HG02852 (cell line): Measurements from ENCODE around the gene MARS1.
A peak's percentile ranks its signal among the peaks of the same experiment; 100 is the strongest.
"Not testable (repeated sequence)": the region's sequence is repeated elsewhere in the genome, so short reads cannot be mapped to it uniquely, and the experiment has no call there.

Source experiments
- ATAC-seq: cut with Tn5 transposase; IDR thresholded peaks from one replicate; pipeline ENCODE4 v1.9.1; 2021; ENCODE audit warnings: mild to moderate bottlenecking, moderate library complexity; ENCODE audit not compliant: unreplicated experiment

The MARS1 gene

DNA sequence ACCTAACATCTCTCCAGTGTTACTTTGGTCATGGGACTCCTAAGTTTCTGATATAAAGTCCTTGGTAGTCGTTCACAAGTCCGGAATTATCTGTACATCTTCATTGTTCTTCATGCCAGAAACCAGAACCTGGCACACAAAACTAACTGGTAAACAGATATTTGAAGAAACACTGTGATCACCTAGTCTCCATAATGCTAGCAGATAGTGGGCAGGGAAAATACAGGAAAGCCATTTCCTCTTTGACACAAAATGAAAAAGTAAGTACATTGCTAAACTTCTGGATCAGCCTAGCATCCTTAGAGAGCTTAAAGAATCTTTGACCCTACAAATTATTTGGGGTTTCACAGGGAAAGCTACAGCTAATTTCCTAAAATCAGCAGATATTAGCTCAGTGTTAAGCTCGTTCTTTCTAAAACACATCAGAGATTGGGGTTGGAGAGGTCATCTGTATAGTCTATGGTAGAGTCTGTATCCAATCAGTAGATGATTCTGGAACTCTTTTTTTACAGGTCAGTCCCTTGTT, 27.6 kb downstream of the MARS1 start:
- ATAC-seq = no peak

DNA sequence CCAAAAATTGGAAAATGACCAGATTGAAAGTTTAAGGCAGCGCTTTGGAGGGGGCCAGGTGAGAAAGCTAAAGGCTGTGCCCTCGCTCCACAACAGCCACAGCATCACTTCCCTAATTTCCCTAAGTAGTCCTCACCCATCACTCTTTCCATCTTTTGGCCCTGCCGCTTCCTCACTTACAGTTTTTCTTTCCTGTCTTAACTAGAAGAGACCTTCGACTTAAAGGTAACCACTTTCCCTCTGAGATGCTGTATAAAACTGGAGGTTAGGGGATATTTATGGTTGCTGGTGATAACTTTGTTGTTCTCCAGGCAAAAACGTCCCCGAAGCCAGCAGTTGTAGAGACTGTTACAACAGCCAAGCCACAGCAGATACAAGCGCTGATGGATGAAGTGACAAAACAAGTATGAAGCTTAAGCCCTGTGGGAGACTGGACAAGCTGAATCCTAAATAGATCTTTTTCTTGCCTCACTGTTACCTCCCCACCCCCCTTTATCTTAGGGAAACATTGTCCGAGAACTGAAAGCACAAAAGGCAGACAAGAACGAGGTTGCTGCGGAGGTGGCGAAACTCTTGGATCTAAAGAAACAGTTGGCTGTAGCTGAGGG, 28.2 kb downstream of the MARS1 start:
- no peak for ATAC-seq

- ATAC-seq = no peak
Observed at GRCh38 chr12:57516617-57517153, 28.8 kb downstream of the MARS1 start.

DNA sequence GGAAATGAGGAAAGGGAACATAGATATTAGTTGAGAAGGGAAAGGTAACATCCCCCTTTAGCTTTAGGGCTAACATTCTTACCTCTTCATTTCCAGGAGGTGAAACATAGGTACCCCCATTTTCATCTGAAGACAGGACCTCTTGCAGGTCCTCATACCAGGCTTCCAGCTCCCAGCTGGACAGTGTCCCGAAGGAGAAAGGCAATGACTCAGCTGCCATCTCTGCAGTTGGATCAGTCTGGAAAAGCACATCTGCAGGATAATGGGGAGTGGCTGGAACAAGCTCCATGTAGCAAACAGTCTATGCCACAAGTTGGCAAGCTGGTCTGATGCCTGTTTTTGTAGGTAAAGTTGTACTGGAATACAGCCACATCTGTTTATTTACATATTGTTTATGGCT, 29.3 kb downstream of the MARS1 start:
- no peak for ATAC-seq

- ATAC-seq = not testable (repeated sequence)
Observed at GRCh38 chr12:57517718-57518117, 29.9 kb downstream of the MARS1 start.

DNA sequence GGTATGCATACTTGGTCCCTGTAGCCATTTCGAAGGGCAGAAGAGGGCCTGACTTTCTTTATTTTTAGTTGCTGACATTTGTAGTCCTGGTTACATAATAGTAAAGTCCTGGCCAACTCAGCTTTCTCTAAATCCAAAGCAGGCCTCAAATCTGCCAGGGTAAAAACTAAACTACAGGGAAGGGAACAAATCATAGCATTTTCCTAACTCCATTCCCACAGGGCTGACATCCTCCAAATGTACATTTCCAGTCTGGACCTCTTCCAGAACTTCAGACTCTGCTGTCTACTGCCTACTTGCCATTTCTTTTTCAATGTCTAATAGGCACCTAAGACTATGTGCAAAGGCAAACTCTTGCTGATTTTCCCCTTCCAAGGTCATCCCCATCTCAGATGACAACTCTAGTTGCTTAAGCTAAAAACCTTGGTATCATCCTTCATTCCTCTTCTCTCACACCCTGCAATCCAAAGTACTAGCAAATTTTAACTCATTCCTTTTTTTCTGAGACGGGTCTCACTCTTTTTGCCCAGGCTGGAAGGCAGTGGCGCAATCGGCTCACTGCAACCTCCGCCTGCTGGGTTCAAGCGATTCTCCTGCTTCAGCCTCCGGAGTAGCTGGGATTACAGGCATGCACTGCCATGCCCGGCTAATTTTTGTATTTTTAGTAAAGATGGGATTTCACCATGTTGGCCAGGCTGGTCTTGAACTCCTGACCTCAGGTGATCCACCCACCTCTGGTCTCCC, 30.5 kb downstream of the MARS1 start:
- ATAC-seq = no peak

DNA sequence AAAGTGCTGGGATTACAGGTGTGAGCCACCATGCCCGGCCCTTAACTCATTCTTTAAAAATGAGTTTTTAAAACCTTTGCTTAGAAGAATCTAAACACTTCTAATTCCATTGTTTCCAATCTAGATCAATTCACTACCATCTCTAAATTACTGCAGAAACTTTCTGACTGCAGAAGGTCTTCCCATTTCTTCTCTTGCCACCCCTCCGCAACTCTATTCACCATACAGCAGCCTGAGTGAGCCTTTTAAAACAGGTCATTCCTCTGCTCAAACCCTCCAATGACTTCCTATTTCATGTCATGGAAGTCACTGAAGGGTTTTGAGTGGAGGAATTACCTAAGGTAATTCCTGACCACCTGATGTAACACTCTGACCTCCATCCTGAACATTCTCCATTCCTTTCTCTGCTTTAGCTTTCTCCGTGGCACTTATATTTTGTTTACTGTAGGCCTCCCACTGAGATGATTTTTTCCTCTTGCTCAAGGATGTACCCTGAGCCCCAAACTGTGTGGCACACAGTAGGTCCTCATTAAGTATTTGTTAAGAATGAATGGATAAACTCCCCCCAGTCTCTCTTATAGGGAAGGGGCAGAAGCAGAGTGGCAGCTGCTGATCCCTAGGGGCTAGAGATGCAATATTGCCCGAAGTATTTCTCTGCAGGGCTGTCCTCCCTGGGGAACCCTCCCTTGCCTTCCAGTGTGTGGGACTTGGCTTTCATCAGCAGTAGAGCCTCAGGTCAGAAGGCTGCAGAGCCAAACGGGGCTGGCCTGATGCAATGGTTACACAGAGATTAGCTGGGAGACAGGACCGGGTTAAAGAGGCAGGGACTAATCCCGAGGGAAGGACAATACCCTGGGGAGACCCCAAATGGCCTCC, 31.3 kb downstream of the MARS1 start:
- ATAC-seq = no peak

GRCh38 chr12:57519796-57520052, 31.9 kb downstream of the MARS1 start:
- ATAC-seq = peak; percentile 1

DNA sequence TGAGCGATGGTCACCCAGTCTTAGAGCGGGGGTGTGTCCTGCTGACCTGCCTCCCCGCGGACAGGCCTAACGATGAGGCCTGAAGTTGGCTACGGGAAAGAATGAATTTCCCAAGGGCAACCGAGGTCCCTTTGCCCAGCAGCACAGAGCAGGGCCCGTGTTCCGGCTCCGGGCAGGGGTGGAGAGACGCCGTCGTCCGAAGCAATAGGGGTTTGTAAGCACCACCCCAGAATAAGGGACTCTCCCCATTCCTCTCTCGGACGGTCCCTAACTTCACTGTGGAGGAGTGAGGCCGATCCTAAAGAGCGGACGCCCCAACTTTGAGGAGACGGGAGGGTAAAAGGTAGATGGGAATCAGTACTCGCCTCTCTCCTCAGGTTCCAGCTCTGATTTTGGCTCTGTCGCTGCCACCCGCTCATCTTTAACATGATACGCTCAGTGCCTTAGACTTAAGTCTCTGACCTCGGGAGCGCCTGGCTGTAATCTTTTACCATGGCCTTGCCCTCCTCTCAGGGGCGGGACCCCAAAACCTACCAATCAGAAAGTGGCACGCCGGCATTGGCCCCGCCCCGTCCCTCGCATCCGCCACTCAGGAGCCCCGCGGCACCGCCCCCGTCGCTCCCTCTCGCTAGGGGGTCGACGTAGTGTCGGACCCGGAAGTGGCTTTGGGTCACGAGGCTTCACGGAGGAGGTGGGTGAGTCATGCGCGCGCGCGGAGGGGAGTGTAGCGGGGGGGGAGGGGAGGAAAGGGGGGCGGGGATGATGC, 32.4 kb downstream of the MARS1 start, which contains the start of gene DDIT3:
TSS of gene DDIT3 (minus strand) at position 462 of the 766 bp plus-strand sequence. CDS start 3,108 bp downstream, outside the sequence.
- peak; percentile 64 for ATAC-seq

DNA sequence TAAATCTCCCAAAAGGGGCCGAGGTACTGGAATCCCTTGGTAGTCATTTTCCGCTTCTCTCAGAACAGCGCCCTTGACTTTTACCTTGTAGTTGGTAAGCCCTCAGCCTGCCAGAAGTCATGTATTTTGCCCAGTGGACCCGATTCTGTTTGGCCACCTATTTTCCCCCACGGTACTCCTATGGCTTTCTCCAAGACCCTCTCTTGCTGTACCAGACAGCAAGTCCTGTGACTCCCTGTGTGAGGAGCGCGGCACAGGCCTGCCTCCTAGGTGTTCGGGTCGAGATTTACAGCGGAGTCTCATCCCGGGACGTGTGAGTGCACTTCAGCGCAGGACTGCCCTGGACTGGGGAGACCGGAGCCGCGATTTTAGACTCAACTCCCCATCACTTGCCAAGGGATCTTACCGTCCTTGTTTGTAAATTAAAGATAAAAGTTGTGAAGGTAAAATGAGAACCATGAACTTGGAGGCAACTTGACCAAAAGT, 33.7 kb downstream of the MARS1 start:
- no peak for ATAC-seq

GRCh38 chr12:57522011-57522886, 34.4 kb downstream of the MARS1 start, which contains the start of gene MBD6:
MBD6 (plus strand) TSS chr12:57522824; CDS start chr12:57524304, 1,480 bp downstream.
- ATAC-seq = peak; percentile 31

- ATAC-seq = no peak
Observed at GRCh38 chr12:57522887-57523705, 35.2 kb downstream of the MARS1 start.

GRCh38 chr12:57523706-57524614, 36.1 kb downstream of the MARS1 start:
- no peak for ATAC-seq

DNA sequence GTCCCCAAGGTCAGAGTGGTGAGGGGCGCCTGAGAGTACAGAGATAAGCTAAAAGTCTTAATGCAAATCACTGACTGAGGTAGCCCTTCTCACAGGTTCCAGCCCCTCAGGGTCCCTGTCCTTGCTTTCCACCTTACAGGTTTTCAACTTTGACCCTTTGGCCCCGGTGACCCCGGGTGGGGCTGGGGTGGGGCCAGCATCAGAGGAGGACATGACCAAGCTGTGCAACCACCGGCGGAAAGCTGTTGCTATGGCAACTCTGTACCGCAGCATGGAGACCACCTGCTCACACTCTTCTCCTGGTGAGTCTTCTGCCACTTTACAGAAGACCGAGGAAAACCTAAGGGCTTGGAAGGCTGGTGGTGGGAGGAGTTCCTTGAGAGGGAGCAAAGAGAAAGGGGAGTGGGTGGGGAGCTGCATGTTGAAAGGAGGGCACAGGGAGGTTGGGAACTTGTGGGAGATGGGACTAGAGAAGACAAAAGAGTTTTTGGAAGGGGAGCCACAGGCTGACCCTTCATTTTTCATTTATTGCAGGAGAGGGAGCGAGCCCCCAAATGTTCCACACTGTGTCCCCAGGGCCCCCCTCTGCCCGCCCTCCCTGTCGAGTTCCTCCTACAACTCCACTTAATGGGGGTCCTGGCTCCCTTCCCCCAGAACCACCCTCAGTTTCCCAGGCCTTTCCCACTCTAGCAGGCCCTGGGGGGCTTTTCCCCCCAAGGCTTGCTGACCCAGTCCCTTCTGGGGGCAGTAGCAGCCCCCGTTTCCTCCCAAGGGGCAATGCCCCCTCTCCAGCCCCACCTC, 37.1 kb downstream of the MARS1 start:
- no peak for ATAC-seq

DNA sequence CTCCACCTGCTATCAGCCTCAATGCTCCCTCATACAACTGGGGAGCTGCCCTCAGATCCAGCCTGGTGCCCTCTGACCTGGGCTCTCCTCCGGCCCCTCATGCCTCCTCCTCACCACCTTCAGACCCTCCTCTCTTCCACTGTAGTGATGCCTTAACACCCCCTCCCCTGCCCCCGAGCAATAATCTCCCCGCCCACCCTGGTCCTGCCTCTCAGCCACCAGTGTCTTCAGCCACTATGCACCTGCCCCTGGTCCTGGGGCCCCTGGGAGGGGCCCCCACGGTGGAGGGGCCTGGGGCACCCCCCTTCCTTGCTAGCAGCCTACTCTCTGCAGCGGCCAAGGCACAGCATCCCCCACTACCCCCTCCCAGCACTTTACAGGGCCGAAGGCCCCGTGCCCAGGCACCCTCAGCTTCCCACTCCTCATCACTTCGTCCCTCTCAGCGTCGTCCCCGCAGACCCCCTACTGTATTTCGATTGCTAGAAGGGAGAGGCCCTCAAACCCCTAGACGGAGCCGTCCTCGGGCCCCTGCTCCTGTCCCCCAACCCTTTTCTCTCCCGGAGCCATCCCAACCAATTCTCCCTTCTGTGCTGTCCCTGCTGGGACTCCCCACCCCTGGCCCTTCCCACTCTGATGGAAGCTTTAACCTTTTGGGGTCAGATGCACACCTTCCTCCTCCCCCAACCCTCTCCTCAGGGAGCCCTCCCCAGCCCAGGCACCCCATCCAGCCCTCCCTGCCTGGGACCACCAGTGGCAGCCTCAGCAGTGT, 37.9 kb downstream of the MARS1 start:
- no peak for ATAC-seq
